HG02943 (cell line): ENCODE results near the gene PLAAT2.
"Not testable (repeated sequence)": the region's sequence is repeated elsewhere in the genome, so short reads cannot be mapped to it uniquely, and the experiment has no call there.

Experiments used
- ATAC-seq: cut with Tn5 transposase; IDR thresholded peaks from one replicate; pipeline ENCODE4 v1.9.1; 2021; ENCODE audit warnings: mild to moderate bottlenecking, low read depth, moderate library complexity; ENCODE audit not compliant: unreplicated experiment

PLAAT2 gene

DNA sequence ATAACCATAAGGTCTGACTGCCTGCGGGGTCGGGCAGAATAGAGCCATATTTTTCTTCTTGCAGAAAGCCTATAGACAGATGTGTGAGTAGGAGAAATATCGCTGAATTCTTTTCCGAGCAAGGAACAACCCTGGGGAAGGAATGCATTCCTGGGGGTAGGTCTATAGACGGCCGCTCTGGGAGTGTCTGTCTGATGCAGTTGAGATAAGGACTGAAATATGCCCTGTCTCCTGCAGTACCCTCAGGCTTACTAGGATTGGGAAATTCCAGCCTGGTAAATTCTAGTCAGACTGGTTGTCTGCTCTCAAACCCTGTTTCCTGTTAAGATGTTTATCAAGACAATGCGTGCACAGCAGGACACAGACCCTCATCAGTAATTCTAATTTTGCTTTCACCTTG is 18.0 kb upstream of the PLAAT2 start:
- not testable (repeated sequence) for ATAC-seq

GRCh38 chr11:63578882-63579281 is 15.7 kb upstream of the PLAAT2 start:
- not testable (repeated sequence) for ATAC-seq

GRCh38 chr11:63574856-63575602 is 11.8 kb upstream of the PLAAT2 start:
- ATAC-seq, result no peak

- ATAC-seq, result no peak
Observed at GRCh38 chr11:63573881-63574855, 11.0 kb upstream of the PLAAT2 start.

- ATAC-seq, result no peak
Observed at GRCh38 chr11:63572026-63572688, 9.0 kb upstream of the PLAAT2 start.

DNA sequence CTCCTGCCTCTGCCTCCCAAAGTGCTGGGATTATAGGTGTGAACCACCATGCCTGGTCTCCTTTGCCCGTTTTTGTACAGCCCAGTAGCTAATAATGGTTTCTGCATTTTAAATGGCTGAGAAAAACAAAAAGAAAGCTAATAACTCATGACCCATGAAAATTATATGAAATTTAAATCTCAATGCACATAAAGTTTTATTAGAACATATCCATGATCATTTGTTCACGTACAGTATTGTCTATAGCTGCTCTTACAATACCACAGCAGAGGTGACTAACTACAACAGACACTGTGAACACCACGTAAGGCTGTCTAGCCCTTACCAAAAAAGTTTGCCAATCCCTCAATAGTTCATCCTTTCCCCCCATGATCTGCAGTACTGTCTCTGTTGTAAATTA is 6.4 kb upstream of the PLAAT2 start:
- no peak for ATAC-seq

DNA sequence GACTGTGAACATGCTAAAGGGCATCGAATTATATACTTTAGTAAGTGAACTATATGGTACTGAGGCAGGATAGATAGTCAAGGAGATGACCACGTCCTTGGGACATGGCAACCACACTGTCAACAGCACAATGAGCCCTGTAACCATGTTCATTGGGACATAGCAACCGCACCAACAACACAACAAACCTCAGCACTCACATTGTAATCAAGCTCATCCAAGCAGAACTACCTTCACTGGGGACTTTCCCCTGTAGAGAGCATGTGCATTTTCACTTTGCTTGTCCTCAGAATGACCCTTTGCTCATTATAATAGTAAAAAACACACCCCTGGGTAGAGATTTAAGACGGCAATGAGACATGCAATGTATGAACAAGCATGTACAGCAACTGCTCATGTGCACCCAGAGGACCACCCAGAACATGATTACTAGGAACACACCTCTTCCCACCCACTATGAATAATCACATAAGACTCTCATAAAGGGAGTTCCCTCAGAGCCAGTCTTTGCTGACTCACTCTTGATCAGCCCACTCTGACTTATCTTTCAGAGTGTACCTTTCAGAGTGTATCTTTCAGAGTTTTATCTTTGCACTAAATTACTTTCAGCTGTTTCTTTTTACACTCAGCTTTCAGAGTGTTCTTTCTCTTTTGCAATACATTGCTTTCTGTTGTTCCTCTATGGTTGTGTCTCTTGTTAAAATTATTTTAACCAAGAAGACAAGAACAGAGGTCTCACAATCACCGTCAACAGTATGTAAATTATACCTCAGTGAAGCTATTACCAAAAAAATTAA is 4.1 kb upstream of the PLAAT2 start:
- ATAC-seq, result peak; percentile 76

GRCh38 chr11:63564784-63565350 is 1.7 kb upstream of the PLAAT2 start:
- ATAC-seq, result no peak

DNA sequence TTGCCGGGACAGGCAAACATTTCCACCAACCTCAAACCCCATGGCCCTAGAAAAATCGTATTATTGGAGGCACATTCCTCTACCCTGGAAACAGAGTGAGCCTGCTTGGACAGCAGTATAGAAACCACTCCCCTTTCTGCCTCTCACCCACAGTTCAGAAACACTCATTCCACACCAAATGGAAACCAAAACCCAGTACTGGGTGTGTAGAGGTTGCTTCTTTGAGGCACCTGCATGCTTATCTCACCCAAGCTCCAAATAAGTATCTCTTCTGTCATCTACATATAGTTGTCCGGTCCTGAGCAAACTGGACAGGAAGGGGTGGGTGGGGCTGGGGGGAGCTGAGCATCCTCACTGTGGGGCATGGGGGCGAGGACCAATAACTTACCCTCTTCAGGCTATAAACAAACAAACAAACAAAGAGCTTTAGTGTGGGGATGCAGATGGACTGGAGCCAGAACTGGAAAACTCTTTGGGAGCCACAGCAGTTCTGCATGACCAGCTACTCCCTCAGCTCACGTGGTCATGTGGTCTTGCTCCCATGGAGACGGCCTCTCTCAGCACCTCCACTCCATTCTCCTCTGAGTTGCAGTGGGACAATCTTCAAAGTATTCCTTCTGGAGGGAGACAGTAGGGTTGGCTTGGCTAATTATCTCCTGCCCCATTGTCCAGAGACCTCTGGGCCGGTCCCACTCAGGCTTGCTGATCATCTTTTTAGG is 1.0 kb upstream of the PLAAT2 start:
- no peak for ATAC-seq

DNA sequence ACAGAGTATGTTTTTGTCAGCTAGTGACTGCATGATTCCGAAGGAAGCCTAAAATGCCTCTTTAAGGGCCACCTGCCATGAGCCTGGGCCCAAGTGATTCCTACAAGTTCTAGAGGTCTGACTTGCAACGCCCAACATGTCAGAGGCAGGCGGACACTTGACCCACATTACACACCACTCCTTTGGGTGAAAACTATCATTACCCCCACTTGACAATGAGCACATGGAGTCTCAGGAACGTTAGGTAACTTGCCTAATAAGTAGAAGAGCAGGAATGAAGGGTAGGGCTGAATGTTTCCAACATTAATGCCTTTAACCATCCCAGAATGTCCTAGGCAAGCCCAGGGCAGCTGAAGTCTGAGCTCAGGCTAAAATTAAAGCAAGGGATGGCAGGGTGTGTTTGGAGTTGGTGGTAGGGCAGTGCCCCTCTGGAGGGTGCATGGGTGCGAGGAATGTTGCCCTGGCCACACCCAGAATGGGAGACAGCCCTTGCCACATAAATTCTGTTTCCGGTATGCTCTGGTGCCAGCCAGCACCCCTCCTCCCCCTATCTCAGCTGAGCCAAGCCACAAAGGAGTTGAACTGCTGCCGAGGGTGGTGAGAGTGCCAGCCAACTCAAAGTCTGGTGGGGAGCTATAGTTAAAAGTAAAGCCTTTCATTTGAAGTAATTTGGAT is 2.5 kb downstream of the PLAAT2 start:
- ATAC-seq, result no peak

DNA sequence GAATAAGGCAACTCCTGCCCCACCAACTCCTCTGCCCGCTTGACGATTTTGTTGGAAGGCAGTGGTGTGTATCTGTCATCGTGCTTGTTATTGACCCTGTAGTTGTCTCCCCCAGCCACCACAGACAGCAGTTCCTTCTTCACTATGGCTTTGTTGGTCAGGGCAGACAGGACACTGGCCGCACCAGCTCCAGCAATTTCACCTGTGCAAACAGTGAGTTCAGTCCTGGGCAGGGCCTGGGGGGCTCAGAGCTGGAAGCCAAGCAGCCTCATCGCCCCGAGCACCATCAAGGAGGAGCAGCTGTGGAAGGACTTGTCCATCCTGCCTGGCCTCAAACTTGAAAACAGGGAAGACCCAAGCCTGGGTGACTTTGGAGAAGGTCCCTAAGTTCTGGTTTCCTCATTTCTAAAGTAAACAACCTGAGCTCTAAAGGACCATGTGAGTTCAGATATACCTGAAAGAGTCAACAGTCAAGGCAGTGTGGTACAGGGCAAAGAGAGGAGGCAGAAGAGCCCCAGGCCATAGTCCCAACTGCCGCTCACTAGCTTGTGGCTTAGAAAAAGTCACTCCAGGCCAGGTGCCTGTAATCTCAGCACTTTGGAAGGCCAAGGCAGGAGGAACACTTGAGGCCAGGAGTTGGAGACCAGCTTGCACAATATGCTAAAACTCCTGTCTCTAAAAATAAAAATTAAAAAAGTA is 4.6 kb downstream of the PLAAT2 start:
- no peak for ATAC-seq

GRCh38 chr11:63557570-63557969 is 5.6 kb downstream of the PLAAT2 start:
- no peak for ATAC-seq

DNA sequence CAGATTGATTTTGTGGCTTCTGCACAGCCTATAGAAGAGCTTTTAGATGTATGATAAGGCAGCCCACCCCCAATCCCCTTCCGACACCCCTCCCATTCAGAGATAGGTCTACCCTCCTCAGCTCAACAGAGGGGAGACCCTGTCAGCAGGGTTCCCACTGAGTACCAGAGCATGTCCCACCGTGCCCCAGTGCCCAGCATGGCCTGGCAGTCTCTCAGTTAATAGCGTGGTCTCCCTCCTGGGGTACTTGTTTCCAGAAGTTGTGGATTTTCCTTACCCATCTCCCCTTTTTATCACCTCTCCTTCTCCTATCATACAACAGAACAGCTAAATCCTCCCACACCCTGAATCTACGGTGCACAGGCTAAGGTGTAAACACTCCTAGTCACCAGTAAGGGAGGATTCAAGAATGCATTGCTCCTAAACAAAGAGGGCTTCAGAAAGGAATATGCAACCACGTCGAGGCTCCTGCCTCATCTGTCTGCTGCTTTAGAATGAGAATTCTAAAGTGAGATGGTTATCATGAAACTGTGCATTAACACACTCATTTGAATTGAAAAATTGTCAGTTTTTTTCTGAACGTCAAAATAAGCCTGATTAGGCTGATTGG is 6.7 kb downstream of the PLAAT2 start:
- no peak for ATAC-seq

DNA sequence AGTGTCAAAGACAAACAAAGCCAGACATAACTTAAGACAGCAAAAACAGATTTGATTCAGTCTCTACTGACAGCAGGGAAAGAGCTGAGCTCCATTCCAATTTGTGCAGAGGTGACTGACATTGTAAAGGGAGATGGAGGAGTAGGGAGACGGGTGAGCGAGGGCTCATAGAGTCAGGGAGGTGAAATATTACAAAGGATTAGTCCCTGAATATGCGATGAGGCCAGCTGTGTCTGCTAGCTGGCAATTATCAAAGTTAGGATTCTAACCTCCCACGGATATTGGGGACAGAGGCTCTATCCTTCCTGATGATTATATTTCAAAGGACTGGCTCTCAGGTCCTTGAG is 8.3 kb downstream of the PLAAT2 start:
- ATAC-seq, result no peak

GRCh38 chr11:63553759-63554158 is 9.4 kb downstream of the PLAAT2 start:
- ATAC-seq, result peak; percentile 70

- ATAC-seq, result no peak
Observed at GRCh38 chr11:63552921-63553320, 10.3 kb downstream of the PLAAT2 start.

GRCh38 chr11:63551889-63552266 is 11.3 kb downstream of the PLAAT2 start:
- ATAC-seq, result no peak
